Kidney epithelial cell (primary cell): ENCODE measurements around the gene PLA2G10. TPM values are rescaled to one million over a fixed set of nuclear protein-coding genes. Genes with fewer than 3 reads are reported as not detected.

Experiments used
- DNase-seq: peaks from one replicate; pipeline ENCODE4 v3.0.0-alpha.2; 2010; ENCODE audit warnings: low read depth
- H3K27me3 ChIP-seq: 2 replicates; pipeline ENCODE4 v1.6.0; 2011; ENCODE audit warnings: low read length; ENCODE audit not compliant: control insufficient read depth, insufficient read depth
- H3K36me3 ChIP-seq: 2 replicates; pipeline ENCODE4 v1.5.1; 2011; ENCODE audit warnings: low read length; ENCODE audit not compliant: control insufficient read depth, insufficient read depth
- H3K4me3 ChIP-seq: 2 replicates; pipeline ENCODE4 v1.5.1; 2011; ENCODE audit warnings: low read depth, mild to moderate bottlenecking, control low read depth, low read length
- total RNA-seq: library from RNA; depleted of rRNA; stranded (reverse); fragments of >200 nt; gene quantifications from 2 replicates; pipeline ENCODE4 v1.2.3, GENCODE V29; 2015
- TF ChIP-seq, protein P1 (sequence below): IDR thresholded peaks from 2 replicates; pipeline ENCODE4 v1.5.1; 2011; ENCODE audit warnings: mild to moderate bottlenecking, moderate library complexity, low read length, control low read depth, inconsistent platforms; ENCODE audit not compliant: insufficient read depth, poor library complexity, severe bottlenecking

Gene PLA2G10
- total RNA-seq, 1 donor from 2014 or later = not detected

DNA sequence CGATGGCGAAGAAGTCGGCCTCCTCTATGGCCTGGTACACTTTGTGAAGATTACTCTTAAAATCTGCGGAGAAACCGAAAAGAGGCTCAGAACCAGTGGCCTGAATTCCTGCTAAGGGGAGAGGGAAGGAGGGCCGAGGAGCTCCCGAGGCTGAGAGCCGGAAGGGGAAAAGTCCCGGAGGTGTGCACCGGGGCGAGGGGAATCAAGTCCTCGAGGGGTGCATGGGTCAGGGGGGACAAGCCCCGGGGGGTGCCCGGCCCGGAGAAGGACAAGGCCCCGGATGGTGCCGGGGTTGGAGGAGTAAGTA, 64.5 kb downstream of the PLA2G10 start:
- Histone ChIP-seq H3K4me3 (peak overlapping the region; percentile 87), H3K36me3 (no peaks in the 10 kb centered on the region), H3K27me3 (no peaks in the 10 kb centered on the region)
- TF ChIP-seq, protein P1, sequence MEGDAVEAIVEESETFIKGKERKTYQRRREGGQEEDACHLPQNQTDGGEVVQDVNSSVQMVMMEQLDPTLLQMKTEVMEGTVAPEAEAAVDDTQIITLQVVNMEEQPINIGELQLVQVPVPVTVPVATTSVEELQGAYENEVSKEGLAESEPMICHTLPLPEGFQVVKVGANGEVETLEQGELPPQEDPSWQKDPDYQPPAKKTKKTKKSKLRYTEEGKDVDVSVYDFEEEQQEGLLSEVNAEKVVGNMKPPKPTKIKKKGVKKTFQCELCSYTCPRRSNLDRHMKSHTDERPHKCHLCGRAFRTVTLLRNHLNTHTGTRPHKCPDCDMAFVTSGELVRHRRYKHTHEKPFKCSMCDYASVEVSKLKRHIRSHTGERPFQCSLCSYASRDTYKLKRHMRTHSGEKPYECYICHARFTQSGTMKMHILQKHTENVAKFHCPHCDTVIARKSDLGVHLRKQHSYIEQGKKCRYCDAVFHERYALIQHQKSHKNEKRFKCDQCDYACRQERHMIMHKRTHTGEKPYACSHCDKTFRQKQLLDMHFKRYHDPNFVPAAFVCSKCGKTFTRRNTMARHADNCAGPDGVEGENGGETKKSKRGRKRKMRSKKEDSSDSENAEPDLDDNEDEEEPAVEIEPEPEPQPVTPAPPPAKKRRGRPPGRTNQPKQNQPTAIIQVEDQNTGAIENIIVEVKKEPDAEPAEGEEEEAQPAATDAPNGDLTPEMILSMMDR = no peak
- DNase-seq = no peak

DNA sequence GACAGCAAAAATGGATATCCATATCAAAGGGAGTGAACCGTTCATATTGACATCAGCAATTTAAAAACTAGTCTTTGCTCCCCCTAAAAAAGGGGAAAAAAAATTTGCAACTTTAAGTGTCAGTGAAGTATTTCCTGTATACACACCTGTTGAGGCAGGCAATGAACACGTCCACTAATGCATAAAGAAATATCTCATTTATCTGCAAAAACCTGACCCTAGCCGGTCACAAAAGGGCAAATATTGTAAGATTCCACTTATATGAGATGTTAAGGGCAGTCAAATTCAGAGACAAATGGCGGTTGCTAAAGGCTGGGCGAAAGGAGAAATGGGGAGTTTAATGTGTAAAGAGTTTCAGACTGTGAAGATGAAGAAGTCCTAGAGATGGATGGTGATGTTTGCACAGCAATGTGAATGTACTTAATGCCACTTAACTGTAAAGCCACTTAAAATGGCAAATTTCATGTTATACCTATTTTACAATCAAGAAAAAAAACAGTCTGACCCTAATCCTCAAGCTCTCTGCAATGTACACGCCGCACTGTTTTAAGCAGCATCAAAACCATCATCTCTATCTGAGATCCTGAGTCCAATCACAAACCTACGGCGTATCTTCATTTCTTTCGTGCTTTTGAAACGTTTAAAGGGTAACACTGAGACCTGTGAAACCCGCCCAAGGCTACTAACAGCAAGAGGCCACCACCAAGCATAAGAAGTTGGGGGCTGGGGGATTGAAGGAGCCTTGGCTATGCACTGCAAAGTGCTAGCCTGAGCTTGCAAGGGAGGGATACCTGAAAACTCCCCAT, 65.1 kb downstream of the PLA2G10 start:
- DNase-seq = no peak
- Histone ChIP-seq H3K36me3 (no peaks in the 10 kb centered on the region), H3K4me3 (peak overlapping the region; percentile 87), H3K27me3 (no peaks in the 10 kb centered on the region)
- TF ChIP-seq, protein P1 = no peak

DNA sequence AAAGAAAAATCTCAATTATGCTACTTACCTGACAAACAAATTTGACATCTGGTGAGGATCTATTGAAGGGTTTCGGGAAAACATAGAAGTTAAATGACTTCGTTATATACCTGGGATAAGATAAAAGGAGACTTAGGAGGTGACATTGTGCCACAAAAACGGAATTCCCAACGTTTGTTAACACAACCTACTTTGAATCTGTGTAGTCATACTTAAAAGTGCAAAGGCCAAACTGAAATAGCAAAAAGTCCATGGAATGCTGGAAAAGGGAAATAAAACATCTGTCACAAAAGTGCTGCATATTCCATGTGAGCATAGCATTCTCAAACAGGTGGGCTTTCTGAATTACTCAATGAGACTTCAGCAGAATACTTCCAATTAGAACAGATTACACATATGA, 67.0 kb downstream of the PLA2G10 start:
- no peaks in the 10 kb centered on the region for H3K36me3 ChIP-seq
- TF ChIP-seq, protein P1 = no peak
- no peaks in the 10 kb centered on the region for H3K27me3 ChIP-seq
- no peak for DNase-seq
- H3K4me3 ChIP-seq = no peak overlapping the region

Other genes starting within 250 kb of the PLA2G10 start
- gene PARN, start 64.0 kb downstream of the PLA2G10 start, total RNA-seq = 25.5 and 28.0 TPM in 2 replicates
- 102 and 111 TPM in 2 replicates for gene BFAR, start 61.4 kb downstream of the PLA2G10 start, total RNA-seq
- gene NPIPA3, start 9.1 kb upstream of the PLA2G10 start, total RNA-seq = 1.0 and 2.9 TPM in 2 replicates
- 1.2 TPM in 1 of 2 replicates, not detected in the other for gene NPIPA2, start 48.2 kb upstream of the PLA2G10 start, total RNA-seq
- 60.8 and 63.2 TPM in 2 replicates for gene NOMO1, start 139.4 kb upstream of the PLA2G10 start, total RNA-seq
- gene NPIPA1, start 243.1 kb upstream of the PLA2G10 start, total RNA-seq = 26.4 and 28.2 TPM in 2 replicates